GM23338 (cell line): ENCODE results near the gene DEFB110. TPM values are rescaled to one million over a fixed set of nuclear protein-coding genes. Genes with fewer than 3 reads are reported as not detected.

Experiments used
- ATAC-seq: fragments of 200-7000 bp; cut with Tn5 transposase; 3 replicates; pipeline ENCODE4 v1.9.1; 2020
- DNase-seq: peaks from one replicate; pipeline ENCODE4 v3.0.0-alpha.2; 2015; ENCODE audit warnings: low spot score
- H2AFZ ChIP-seq: fragments of 200-600 bp; sonication (generic); 2 replicates; pipeline ENCODE4 v1.8.0; 2016; ENCODE audit warnings: antibody characterized with exemption, mild to moderate bottlenecking, moderate library complexity
- H3F3A ChIP-seq: fragments of 200-600 bp; sonication (generic); replicated peaks from 2 replicates; pipeline ENCODE4 v1.8.0; 2017; ENCODE audit warnings: antibody characterized with exemption, mixed run types, low read depth
- H3K27ac ChIP-seq: fragments of 200-600 bp; sonication (generic); 2 replicates; pipeline ENCODE4 v1.6.1; 2016; ENCODE audit warnings: low read depth
- H3K27me3 ChIP-seq: fragments of 200-600 bp; sonication (generic); 2 replicates; pipeline ENCODE4 v1.8.0; 2016; ENCODE audit warnings: mild to moderate bottlenecking, mixed run types, moderate library complexity; ENCODE audit not compliant: insufficient read depth
- H3K36me3 ChIP-seq: fragments of 200-600 bp; sonication (generic); 2 replicates; pipeline ENCODE4 v1.8.0; 2016; ENCODE audit warnings: mild to moderate bottlenecking; ENCODE audit not compliant: insufficient read depth
- H3K4me1 ChIP-seq: fragments of 200-600 bp; sonication (generic); 2 replicates; pipeline ENCODE4 v1.8.0; 2016; ENCODE audit warnings: mild to moderate bottlenecking, moderate library complexity; ENCODE audit not compliant: insufficient read depth
- H3K4me2 ChIP-seq: fragments of 200-600 bp; sonication (generic); 2 replicates; pipeline ENCODE4 v1.7.1; 2017; ENCODE audit warnings: mixed run types
- H3K4me3 ChIP-seq: fragments of 200-600 bp; sonication (generic); 2 replicates; pipeline ENCODE4 v1.6.1; 2016; ENCODE audit warnings: mixed run types
- H3K79me2 ChIP-seq: fragments of 200-600 bp; sonication (generic); replicated peaks from 2 replicates; pipeline ENCODE4 v1.8.0; 2017; ENCODE audit warnings: mild to moderate bottlenecking; ENCODE audit not compliant: insufficient read depth
- H3K9me2 ChIP-seq: fragments of 200-600 bp; sonication (generic); 2 replicates; pipeline ENCODE4 v1.8.0; 2017; ENCODE audit not compliant: insufficient read depth
- H4K20me1 ChIP-seq: fragments of 200-600 bp; sonication (generic); replicated peaks from 2 replicates; pipeline ENCODE4 v1.8.0; 2017; ENCODE audit warnings: mild to moderate bottlenecking; ENCODE audit not compliant: insufficient read depth
- H3K27ac Mint-ChIP-seq: 2 replicates; pipeline ENCODE4 v1.8.0; 2020; ENCODE audit warnings: inconsistent platforms, mild to moderate bottlenecking, moderate library complexity, mixed read lengths
- H3K27me3 Mint-ChIP-seq: 3 replicates; pipeline ENCODE4 v1.8.0; 2022; ENCODE audit warnings: low read depth, mild to moderate bottlenecking, moderate library complexity, mixed read lengths, inconsistent platforms; ENCODE audit not compliant: insufficient read depth, poor library complexity
- H3K36me3 Mint-ChIP-seq: 3 replicates; pipeline ENCODE4 v1.8.0; 2021; ENCODE audit warnings: low read depth, mild to moderate bottlenecking, inconsistent platforms, moderate library complexity, mixed read lengths
- H3K4me1 Mint-ChIP-seq: 3 replicates; pipeline ENCODE4 v1.8.0; 2020; ENCODE audit warnings: mild to moderate bottlenecking, inconsistent platforms, mixed read lengths
- H3K4me3 Mint-ChIP-seq: 3 replicates; pipeline ENCODE4 v1.8.0; 2021; ENCODE audit warnings: moderate library complexity, mild to moderate bottlenecking, inconsistent platforms, mixed read lengths
- H3K9me3 Mint-ChIP-seq: 3 replicates; pipeline ENCODE4 v1.8.0; 2020; ENCODE audit warnings: moderate library complexity, mild to moderate bottlenecking, inconsistent platforms, mixed read lengths
- CREB1 ChIP-seq: fragments of 250-450 bp; sonication (Bioruptor Pico); IDR thresholded peaks from 2 replicates; pipeline ENCODE4 v1.5.0; 2020; ENCODE audit warnings: low read depth, mild to moderate bottlenecking, moderate library complexity
- EZH2 ChIP-seq: fragments of 200-600 bp; sonication (generic); IDR thresholded peaks from one replicate; pipeline ENCODE4 v1.8.0; 2017; ENCODE audit warnings: antibody characterized with exemption, mild to moderate bottlenecking, low read depth; ENCODE audit not compliant: unreplicated experiment
- EZH2phosphoT487 ChIP-seq: fragments of 200-600 bp; sonication (generic); IDR thresholded peaks from one replicate; pipeline ENCODE4 v1.8.1; 2018; ENCODE audit warnings: antibody characterized with exemption; ENCODE audit not compliant: unreplicated experiment
- JUNB ChIP-seq: IDR thresholded peaks from one replicate; pipeline ENCODE4 v1.6.1; 2016; ENCODE audit warnings: antibody characterized with exemption; ENCODE audit not compliant: unreplicated experiment
- NANOG ChIP-seq: IDR thresholded peaks from 2 replicates; pipeline ENCODE4 v1.6.1; 2016; ENCODE audit warnings: antibody characterized with exemption, borderline replicate concordance
- POLR2AphosphoS5 ChIP-seq: IDR thresholded peaks from 2 replicates; pipeline ENCODE4 v1.6.1; 2016; ENCODE audit warnings: antibody characterized with exemption, low read depth
- STAT1 ChIP-seq: IDR thresholded peaks from one replicate; pipeline ENCODE4 v1.6.1; 2016; ENCODE audit warnings: antibody characterized with exemption; ENCODE audit not compliant: unreplicated experiment
- ZNF114 ChIP-seq: fragments of 250-450 bp; sonication (Bioruptor Pico); IDR thresholded peaks from 2 replicates; pipeline ENCODE4 v1.5.0; 2020; ENCODE audit warnings: mild to moderate bottlenecking, moderate library complexity
- ZNF331 ChIP-seq: fragments of 250-450 bp; sonication (Bioruptor Pico); IDR thresholded peaks from 2 replicates; pipeline ENCODE4 v1.5.0; 2020; ENCODE audit warnings: low read depth, mild to moderate bottlenecking, moderate library complexity
- polyA plus RNA-seq: library from polyadenylated mRNA; unstranded; fragments of >200 nt; fragmentation: Nextera tagmentation; extraction: Ambion mirVana; gene quantifications from 2 replicates; pipeline ENCODE4 v1.2.1, GENCODE V29; 2016
- total RNA-seq: library from RNA; depleted of rRNA; stranded (reverse); fragments of >200 nt; shearing (Covaris generic); gene quantifications from 2 replicates; pipeline ENCODE4 v1.2.3, GENCODE V29; 2014
- TF ChIP-seq, protein P1 (sequence below): fragments of 250-450 bp; sonication (Bioruptor Pico); IDR thresholded peaks from 2 replicates; pipeline ENCODE4 v1.5.0; 2020; ENCODE audit warnings: mild to moderate bottlenecking, moderate library complexity
- TF ChIP-seq, protein P2 (sequence below): IDR thresholded peaks from one replicate; pipeline ENCODE4 v1.6.1; 2018; ENCODE audit warnings: antibody characterized with exemption; ENCODE audit not compliant: unreplicated experiment
- TF ChIP-seq, protein P3 (sequence below), 2 experiments: fragments of 200-600 bp in 1 of 2; sonication (generic) in 1 of 2; conservative IDR thresholded peaks; 2 replicates each; pipeline versions ENCODE4 v1.5.1 to v1.6.1; 2016 to 2017; ENCODE audit warnings: antibody characterized with exemption in 2 of 2, low read depth in 2 of 2, mild to moderate bottlenecking in 2 of 2, moderate library complexity in 1 of 2
- TF ChIP-seq, protein P4 (sequence below): IDR thresholded peaks from 2 replicates; pipeline ENCODE4 v1.6.1; 2016; ENCODE audit warnings: antibody characterized with exemption

Gene DEFB110
- total and polyA plus RNA-seq, 2 experiments from 2014 or later, result not detected

DNA sequence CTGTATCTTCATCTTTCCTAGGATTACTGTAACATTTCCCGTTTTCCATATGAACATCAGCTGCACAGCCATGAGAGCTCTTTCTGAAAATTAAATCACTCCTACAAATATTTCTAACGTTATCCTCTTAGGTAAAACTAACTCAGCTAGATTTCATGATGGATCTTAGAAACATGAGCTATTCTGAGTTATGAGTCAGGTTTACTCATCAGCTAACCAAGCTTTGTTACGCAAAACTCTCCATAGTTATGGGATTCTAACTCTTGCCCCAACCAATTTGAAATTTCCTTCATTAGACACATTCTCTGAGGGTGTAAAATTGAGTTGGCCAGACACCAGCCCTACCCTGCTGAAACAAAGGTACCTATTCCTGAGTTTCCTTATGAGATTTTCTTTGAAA is 14.0 kb downstream of the DEFB110 start (continued):
- TF ChIP-seq POLR2AphosphoS5 (no peak), JUNB (no peak), ZNF114 (CRISPR knock-in tag) (no peak), EZH2phosphoT487 (no peak)

DNA sequence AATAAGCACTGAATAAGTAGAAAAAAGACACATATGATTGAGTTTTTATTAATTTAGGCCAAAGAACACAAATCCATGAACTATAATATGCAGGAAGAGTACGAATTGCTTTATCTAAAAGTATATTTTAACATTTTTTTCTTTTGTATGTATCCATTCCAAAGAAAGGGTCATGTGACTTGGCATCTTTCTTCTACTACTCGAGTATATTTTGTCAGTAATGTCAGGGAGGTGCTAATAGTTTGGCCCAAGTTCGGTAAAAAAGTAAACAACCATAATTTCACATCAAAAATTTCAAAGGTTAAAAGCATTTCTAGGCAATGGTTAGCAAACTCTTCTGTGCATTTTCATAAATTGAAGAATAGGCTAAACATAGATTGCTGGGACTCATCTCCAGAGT is 18.7 kb downstream of the DEFB110 start:
- peaks cover 5% of the 10 kb centered on the region; the same call in 1 of the 2 replicates for H3K4me1 ChIP-seq
- no peaks in the 10 kb centered on the region for H3K9me2 ChIP-seq
- no peaks in the 10 kb centered on the region for H3K79me2 ChIP-seq
- no peaks in the 10 kb centered on the region for H3K27me3 Mint-ChIP-seq
- H3K4me1 Mint-ChIP-seq, result peaks cover 6% of the 10 kb centered on the region; the same call in 1 of the 3 replicates
- no peak overlapping the region for H3K4me2 ChIP-seq
- H3F3A ChIP-seq, result no peaks in the 10 kb centered on the region
- no peak overlapping the region for H3K4me3 Mint-ChIP-seq
- ATAC-seq (no peak), DNase-seq (no peak)
- TF ChIP-seq, protein P1, sequence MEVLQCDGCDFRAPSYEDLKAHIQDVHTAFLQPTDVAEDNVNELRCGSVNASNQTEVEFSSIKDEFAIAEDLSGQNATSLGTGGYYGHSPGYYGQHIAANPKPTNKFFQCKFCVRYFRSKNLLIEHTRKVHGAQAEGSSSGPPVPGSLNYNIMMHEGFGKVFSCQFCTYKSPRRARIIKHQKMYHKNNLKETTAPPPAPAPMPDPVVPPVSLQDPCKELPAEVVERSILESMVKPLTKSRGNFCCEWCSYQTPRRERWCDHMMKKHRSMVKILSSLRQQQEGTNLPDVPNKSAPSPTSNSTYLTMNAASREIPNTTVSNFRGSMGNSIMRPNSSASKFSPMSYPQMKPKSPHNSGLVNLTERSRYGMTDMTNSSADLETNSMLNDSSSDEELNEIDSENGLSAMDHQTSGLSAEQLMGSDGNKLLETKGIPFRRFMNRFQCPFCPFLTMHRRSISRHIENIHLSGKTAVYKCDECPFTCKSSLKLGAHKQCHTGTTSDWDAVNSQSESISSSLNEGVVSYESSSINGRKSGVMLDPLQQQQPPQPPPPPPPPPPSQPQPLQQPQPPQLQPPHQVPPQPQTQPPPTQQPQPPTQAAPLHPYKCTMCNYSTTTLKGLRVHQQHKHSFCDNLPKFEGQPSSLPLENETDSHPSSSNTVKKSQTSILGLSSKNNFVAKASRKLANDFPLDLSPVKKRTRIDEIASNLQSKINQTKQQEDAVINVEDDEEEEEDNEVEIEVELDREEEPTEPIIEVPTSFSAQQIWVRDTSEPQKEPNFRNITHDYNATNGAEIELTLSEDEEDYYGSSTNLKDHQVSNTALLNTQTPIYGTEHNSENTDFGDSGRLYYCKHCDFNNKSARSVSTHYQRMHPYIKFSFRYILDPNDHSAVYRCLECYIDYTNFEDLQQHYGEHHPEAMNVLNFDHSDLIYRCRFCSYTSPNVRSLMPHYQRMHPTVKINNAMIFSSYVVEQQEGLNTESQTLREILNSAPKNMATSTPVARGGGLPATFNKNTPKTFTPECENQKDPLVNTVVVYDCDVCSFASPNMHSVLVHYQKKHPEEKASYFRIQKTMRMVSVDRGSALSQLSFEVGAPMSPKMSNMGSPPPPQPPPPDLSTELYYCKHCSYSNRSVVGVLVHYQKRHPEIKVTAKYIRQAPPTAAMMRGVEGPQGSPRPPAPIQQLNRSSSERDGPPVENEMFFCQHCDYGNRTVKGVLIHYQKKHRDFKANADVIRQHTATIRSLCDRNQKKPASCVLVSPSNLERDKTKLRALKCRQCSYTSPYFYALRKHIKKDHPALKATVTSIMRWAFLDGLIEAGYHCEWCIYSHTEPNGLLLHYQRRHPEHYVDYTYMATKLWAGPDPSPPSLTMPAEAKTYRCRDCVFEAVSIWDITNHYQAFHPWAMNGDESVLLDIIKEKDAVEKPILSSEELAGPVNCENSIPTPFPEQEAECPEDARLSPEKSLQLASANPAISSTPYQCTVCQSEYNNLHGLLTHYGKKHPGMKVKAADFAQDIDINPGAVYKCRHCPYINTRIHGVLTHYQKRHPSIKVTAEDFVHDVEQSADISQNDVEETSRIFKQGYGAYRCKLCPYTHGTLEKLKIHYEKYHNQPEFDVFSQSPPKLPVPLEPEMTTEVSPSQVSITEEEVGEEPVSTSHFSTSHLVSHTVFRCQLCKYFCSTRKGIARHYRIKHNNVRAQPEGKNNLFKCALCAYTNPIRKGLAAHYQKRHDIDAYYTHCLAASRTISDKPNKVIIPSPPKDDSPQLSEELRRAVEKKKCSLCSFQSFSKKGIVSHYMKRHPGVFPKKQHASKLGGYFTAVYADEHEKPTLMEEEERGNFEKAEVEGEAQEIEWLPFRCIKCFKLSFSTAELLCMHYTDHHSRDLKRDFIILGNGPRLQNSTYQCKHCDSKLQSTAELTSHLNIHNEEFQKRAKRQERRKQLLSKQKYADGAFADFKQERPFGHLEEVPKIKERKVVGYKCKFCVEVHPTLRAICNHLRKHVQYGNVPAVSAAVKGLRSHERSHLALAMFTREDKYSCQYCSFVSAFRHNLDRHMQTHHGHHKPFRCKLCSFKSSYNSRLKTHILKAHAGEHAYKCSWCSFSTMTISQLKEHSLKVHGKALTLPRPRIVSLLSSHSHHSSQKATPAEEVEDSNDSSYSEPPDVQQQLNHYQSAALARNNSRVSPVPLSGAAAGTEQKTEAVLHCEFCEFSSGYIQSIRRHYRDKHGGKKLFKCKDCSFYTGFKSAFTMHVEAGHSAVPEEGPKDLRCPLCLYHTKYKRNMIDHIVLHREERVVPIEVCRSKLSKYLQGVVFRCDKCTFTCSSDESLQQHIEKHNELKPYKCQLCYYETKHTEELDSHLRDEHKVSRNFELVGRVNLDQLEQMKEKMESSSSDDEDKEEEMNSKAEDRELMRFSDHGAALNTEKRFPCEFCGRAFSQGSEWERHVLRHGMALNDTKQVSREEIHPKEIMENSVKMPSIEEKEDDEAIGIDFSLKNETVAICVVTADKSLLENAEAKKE (CRISPR knock-in tag), result no peak
- TF ChIP-seq EZH2phosphoT487, result no peak
- TF ChIP-seq, protein P2, sequence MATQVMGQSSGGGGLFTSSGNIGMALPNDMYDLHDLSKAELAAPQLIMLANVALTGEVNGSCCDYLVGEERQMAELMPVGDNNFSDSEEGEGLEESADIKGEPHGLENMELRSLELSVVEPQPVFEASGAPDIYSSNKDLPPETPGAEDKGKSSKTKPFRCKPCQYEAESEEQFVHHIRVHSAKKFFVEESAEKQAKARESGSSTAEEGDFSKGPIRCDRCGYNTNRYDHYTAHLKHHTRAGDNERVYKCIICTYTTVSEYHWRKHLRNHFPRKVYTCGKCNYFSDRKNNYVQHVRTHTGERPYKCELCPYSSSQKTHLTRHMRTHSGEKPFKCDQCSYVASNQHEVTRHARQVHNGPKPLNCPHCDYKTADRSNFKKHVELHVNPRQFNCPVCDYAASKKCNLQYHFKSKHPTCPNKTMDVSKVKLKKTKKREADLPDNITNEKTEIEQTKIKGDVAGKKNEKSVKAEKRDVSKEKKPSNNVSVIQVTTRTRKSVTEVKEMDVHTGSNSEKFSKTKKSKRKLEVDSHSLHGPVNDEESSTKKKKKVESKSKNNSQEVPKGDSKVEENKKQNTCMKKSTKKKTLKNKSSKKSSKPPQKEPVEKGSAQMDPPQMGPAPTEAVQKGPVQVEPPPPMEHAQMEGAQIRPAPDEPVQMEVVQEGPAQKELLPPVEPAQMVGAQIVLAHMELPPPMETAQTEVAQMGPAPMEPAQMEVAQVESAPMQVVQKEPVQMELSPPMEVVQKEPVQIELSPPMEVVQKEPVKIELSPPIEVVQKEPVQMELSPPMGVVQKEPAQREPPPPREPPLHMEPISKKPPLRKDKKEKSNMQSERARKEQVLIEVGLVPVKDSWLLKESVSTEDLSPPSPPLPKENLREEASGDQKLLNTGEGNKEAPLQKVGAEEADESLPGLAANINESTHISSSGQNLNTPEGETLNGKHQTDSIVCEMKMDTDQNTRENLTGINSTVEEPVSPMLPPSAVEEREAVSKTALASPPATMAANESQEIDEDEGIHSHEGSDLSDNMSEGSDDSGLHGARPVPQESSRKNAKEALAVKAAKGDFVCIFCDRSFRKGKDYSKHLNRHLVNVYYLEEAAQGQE, result no peak
- TF ChIP-seq CREB1, result no peak
- no peak for TF ChIP-seq STAT1
- no peak for TF ChIP-seq POLR2AphosphoS5
- TF ChIP-seq, protein P3, sequence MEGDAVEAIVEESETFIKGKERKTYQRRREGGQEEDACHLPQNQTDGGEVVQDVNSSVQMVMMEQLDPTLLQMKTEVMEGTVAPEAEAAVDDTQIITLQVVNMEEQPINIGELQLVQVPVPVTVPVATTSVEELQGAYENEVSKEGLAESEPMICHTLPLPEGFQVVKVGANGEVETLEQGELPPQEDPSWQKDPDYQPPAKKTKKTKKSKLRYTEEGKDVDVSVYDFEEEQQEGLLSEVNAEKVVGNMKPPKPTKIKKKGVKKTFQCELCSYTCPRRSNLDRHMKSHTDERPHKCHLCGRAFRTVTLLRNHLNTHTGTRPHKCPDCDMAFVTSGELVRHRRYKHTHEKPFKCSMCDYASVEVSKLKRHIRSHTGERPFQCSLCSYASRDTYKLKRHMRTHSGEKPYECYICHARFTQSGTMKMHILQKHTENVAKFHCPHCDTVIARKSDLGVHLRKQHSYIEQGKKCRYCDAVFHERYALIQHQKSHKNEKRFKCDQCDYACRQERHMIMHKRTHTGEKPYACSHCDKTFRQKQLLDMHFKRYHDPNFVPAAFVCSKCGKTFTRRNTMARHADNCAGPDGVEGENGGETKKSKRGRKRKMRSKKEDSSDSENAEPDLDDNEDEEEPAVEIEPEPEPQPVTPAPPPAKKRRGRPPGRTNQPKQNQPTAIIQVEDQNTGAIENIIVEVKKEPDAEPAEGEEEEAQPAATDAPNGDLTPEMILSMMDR (conservative IDR thresholded peaks at IDR 0.05; ENCODE audit: low read depth in 2 of 2), result no peak
- no peak for TF ChIP-seq ZNF114 (CRISPR knock-in tag)
- no peak for TF ChIP-seq JUNB
- TF ChIP-seq NANOG, result no peak
- TF ChIP-seq, protein P4, sequence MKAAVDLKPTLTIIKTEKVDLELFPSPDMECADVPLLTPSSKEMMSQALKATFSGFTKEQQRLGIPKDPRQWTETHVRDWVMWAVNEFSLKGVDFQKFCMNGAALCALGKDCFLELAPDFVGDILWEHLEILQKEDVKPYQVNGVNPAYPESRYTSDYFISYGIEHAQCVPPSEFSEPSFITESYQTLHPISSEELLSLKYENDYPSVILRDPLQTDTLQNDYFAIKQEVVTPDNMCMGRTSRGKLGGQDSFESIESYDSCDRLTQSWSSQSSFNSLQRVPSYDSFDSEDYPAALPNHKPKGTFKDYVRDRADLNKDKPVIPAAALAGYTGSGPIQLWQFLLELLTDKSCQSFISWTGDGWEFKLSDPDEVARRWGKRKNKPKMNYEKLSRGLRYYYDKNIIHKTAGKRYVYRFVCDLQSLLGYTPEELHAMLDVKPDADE, result no peak
- no peak for TF ChIP-seq ZNF331
- TF ChIP-seq EZH2, result no peak
- no peak overlapping the region for H3K27ac Mint-ChIP-seq
- no peak overlapping the region for H3K4me3 ChIP-seq
- no peaks in the 10 kb centered on the region for H3K9me3 Mint-ChIP-seq
- no peaks in the 10 kb centered on the region for H3K36me3 ChIP-seq
- no peaks in the 10 kb centered on the region for H4K20me1 ChIP-seq
- peak overlapping the region; percentile 64; the same call in 1 of the 2 replicates for H2AFZ ChIP-seq
- no peaks in the 10 kb centered on the region for H3K27me3 ChIP-seq
- H3K27ac ChIP-seq, result no peak overlapping the region
- no peaks in the 10 kb centered on the region for H3K36me3 Mint-ChIP-seq
